ENCODE results near the gene FAM117A.
A peak's percentile ranks its signal among the peaks of the same experiment; 100 is the strongest.

FAM117A gene

DNA sequence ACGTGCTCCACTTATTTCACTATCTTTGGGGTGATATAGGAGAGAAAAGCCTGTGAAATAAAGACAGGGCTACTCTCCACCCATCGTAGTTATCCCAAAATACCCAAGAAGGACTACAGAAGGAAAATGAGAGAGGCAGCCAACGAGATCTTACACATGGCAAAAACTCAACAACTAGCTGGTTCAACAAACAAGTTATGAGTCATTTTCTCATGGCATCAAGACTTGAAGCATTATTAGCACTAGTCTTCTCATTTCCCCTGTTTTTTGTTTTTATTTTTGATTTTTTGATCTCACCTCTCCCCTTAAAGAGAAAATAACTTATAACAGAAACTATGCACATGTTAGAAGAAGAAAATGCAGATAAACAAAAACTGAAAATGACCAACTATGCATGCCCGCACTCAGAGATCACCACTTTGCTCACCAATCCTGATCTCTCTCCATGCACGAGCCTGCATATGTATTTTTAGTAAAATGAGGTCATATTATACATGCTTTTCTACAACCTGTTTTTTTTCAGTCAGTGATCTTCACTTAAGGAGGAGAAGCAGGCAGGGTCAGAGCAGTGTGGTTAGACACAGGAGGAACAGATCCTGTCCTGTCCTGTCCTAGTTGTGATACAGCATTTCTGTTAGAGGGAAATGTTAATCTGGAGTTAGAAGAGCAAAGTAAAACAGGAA is 22.8 kb downstream of the FAM117A start:
- H3K9me3 ChIP-seq (ENCODE audit: control insufficient read depth, low read length) = no peaks in the 10 kb centered on the region
- no peaks in the 10 kb centered on the region for H3K27me3 ChIP-seq (replicated peaks; ENCODE audit: control insufficient read depth, insufficient read depth, low read length, poor library complexity, severe bottlenecking)
- no peaks in the 10 kb centered on the region for H3K36me3 ChIP-seq (ENCODE audit: control insufficient read depth, insufficient read depth, low read length)
- peaks cover 88% of the 10 kb centered on the region for H3K4me1 ChIP-seq (ENCODE audit: control insufficient read depth, insufficient read depth, low read length, poor library complexity, severe bottlenecking)
- H3K27ac ChIP-seq (ENCODE audit: insufficient read depth, low read length, poor library complexity, severe bottlenecking) = peak overlapping the region; percentile 96
- peak overlapping the region; percentile 28 for H3K4me3 ChIP-seq (ENCODE audit: insufficient read depth, low read depth, low read length, poor library complexity, severe bottlenecking)
- no peak for DNase-seq

- peaks cover 76% of the 10 kb centered on the region for H3K4me1 ChIP-seq (ENCODE audit: control insufficient read depth, insufficient read depth, low read length, poor library complexity, severe bottlenecking)
- H3K27ac ChIP-seq (ENCODE audit: insufficient read depth, low read length, poor library complexity, severe bottlenecking) = peak overlapping the region; percentile 96
- no peaks in the 10 kb centered on the region for H3K9me3 ChIP-seq (ENCODE audit: control insufficient read depth, low read length)
- H3K36me3 ChIP-seq (ENCODE audit: control insufficient read depth, insufficient read depth, low read length) = no peaks in the 10 kb centered on the region
- peak; percentile 91 to 97 (median 94) for DNase-seq
- H3K27me3 ChIP-seq (replicated peaks; ENCODE audit: control insufficient read depth, insufficient read depth, low read length, poor library complexity, severe bottlenecking) = no peaks in the 10 kb centered on the region
- peak overlapping the region; percentile 35 for H3K4me3 ChIP-seq (ENCODE audit: insufficient read depth, low read depth, low read length, poor library complexity, severe bottlenecking)
Observed at GRCh38 chr17:49739641-49740271, 24.2 kb downstream of the FAM117A start.

DNA sequence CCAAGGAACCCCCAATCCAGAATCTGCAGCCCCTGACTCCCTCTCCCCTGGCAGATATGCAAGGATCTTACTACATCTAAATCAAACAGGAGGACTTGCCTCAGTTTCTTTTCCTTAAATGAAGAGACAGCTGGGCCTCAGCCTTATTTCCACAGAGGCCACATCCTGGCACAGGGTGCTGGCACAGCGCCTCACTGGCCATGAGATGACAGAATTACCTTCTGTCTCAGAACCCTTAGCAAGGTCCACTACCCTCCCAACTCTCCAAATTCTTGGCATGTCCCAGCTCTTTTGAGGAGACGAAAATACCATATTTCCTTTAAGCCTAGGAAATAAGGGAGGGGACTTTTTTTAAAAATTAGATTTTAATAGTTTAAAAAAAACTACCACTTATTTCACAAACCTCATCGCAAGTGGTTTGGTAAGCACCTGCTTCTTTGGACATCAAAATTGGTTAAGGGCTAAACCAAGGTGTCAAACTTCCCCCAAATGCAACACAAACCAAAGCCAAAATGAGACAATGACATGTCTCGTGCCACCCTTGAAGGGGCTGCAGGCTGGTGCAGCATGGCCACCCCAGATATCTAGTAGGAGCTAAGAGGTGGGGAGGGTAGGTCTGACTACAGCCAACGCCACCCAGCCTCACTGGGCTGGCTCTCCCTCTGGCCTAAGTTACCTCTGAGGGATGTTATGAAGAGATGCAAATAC is 25.3 kb downstream of the FAM117A start:
- peak overlapping the region; percentile 35 for H3K4me3 ChIP-seq (ENCODE audit: insufficient read depth, low read depth, low read length, poor library complexity, severe bottlenecking)
- no peaks in the 10 kb centered on the region for H3K27me3 ChIP-seq (replicated peaks; ENCODE audit: control insufficient read depth, insufficient read depth, low read length, poor library complexity, severe bottlenecking)
- no peaks in the 10 kb centered on the region for H3K9me3 ChIP-seq (ENCODE audit: control insufficient read depth, low read length)
- H3K36me3 ChIP-seq (ENCODE audit: control insufficient read depth, insufficient read depth, low read length) = no peaks in the 10 kb centered on the region
- no peak for DNase-seq
- H3K4me1 ChIP-seq (ENCODE audit: control insufficient read depth, insufficient read depth, low read length, poor library complexity, severe bottlenecking) = peaks cover 67% of the 10 kb centered on the region
- H3K27ac ChIP-seq (ENCODE audit: insufficient read depth, low read length, poor library complexity, severe bottlenecking) = peak overlapping the region; percentile 96

DNA sequence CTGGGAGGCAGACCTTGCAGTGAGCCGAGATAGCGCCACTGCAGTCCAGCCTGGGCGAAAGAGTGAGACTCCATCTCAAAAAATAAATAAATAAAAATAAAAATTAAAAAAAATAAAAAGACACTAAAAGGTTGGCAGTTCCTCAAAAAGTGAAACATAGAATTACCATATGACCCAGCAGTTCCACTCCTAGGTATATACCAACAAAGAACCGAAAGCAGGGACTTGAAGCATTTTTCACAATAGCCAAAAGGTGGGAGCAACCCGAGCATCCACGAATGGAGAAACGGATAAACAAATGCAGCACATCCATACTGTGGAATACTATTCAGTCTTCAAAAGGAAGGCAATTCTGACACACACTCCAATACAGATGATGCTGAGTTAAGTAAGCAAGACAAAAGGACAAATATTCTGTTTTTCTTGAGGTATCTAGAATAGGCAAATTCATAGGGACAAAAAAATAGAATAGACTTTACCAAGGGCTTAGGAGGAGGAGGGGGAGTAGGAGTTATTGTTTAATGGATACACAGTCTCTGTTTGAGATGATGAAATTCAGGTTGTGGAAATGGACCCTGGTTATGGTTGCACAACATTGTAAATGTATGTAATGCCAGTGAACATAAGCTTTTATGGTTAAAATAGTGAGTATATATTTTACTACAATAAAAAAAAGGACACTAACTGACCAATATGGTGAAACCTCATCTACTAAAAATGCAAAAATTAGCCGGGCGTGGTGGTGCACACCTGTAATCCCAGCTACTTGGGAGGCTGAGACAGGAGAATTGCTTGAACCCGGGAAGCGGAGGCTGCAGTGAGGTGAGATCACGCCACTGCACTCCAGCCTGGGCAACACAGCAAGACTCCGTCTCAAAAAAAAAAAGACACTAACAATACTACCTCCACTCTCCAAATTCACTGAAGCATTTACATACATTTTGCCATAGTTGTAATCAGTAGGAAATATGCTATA is 29.1 kb downstream of the FAM117A start:
- H3K27me3 ChIP-seq (replicated peaks; ENCODE audit: control insufficient read depth, insufficient read depth, low read length, poor library complexity, severe bottlenecking) = no peaks in the 10 kb centered on the region
- peaks cover 35% of the 10 kb centered on the region for H3K4me1 ChIP-seq (ENCODE audit: control insufficient read depth, insufficient read depth, low read length, poor library complexity, severe bottlenecking)
- H3K9me3 ChIP-seq (ENCODE audit: control insufficient read depth, low read length) = no peaks in the 10 kb centered on the region
- no peak for DNase-seq
- H3K27ac ChIP-seq (ENCODE audit: insufficient read depth, low read length, poor library complexity, severe bottlenecking) = peak overlapping the region; percentile 57
- no peak overlapping the region for H3K4me3 ChIP-seq (ENCODE audit: insufficient read depth, low read depth, low read length, poor library complexity, severe bottlenecking)
- H3K36me3 ChIP-seq (ENCODE audit: control insufficient read depth, insufficient read depth, low read length) = peaks cover 28% of the 10 kb centered on the region

DNA sequence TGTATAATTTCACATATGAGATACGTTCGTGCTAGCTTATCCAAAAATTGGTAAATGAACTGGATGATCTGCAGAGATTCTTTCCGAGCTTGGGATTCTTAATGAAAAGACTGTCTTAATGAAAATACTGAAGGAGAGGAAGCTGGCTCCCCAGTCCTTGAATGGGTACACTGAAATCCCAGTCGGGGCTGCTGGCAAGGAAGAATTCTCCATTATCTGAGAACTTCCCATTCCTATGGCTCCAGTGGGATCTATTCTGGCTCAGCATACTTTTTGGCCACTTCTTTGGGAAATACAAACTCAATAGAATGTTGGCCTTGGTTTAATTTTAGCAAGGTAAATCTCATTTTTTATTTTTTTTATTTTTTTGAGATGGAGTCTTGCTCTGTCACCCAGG is 32.5 kb downstream of the FAM117A start:
- no peak for DNase-seq
- H3K9me3 ChIP-seq (ENCODE audit: control insufficient read depth, low read length) = no peaks in the 10 kb centered on the region
- H3K4me1 ChIP-seq (ENCODE audit: control insufficient read depth, insufficient read depth, low read length, poor library complexity, severe bottlenecking) = peaks cover 5% of the 10 kb centered on the region
- H3K4me3 ChIP-seq (ENCODE audit: insufficient read depth, low read depth, low read length, poor library complexity, severe bottlenecking) = no peak overlapping the region
- H3K27ac ChIP-seq (ENCODE audit: insufficient read depth, low read length, poor library complexity, severe bottlenecking) = no peak overlapping the region
- no peaks in the 10 kb centered on the region for H3K27me3 ChIP-seq (replicated peaks; ENCODE audit: control insufficient read depth, insufficient read depth, low read length, poor library complexity, severe bottlenecking)
- H3K36me3 ChIP-seq (ENCODE audit: control insufficient read depth, insufficient read depth, low read length) = peaks cover 37% of the 10 kb centered on the region

- H3K4me1 ChIP-seq (ENCODE audit: control insufficient read depth, insufficient read depth, low read length, poor library complexity, severe bottlenecking) = peaks cover 3% of the 10 kb centered on the region
- peaks cover 41% of the 10 kb centered on the region for H3K36me3 ChIP-seq (ENCODE audit: control insufficient read depth, insufficient read depth, low read length)
- no peak for DNase-seq
- peak overlapping the region; percentile 40 for H3K27ac ChIP-seq (ENCODE audit: insufficient read depth, low read length, poor library complexity, severe bottlenecking)
- H3K4me3 ChIP-seq (ENCODE audit: insufficient read depth, low read depth, low read length, poor library complexity, severe bottlenecking) = no peak overlapping the region
- H3K27me3 ChIP-seq (replicated peaks; ENCODE audit: control insufficient read depth, insufficient read depth, low read length, poor library complexity, severe bottlenecking) = no peaks in the 10 kb centered on the region
- no peaks in the 10 kb centered on the region for H3K9me3 ChIP-seq (ENCODE audit: control insufficient read depth, low read length)
Observed at GRCh38 chr17:49730785-49731434, 33.0 kb downstream of the FAM117A start.

GRCh38 chr17:49730078-49730784 is 33.7 kb downstream of the FAM117A start:
- peak overlapping the region; percentile 40 for H3K27ac ChIP-seq (ENCODE audit: insufficient read depth, low read length, poor library complexity, severe bottlenecking)
- H3K27me3 ChIP-seq (replicated peaks; ENCODE audit: control insufficient read depth, insufficient read depth, low read length, poor library complexity, severe bottlenecking) = no peaks in the 10 kb centered on the region
- DNase-seq = no peak
- H3K9me3 ChIP-seq (ENCODE audit: control insufficient read depth, low read length) = no peaks in the 10 kb centered on the region
- H3K36me3 ChIP-seq (ENCODE audit: control insufficient read depth, insufficient read depth, low read length) = peaks cover 48% of the 10 kb centered on the region
- H3K4me3 ChIP-seq (ENCODE audit: insufficient read depth, low read depth, low read length, poor library complexity, severe bottlenecking) = no peak overlapping the region
- peaks cover 3% of the 10 kb centered on the region for H3K4me1 ChIP-seq (ENCODE audit: control insufficient read depth, insufficient read depth, low read length, poor library complexity, severe bottlenecking)

DNA sequence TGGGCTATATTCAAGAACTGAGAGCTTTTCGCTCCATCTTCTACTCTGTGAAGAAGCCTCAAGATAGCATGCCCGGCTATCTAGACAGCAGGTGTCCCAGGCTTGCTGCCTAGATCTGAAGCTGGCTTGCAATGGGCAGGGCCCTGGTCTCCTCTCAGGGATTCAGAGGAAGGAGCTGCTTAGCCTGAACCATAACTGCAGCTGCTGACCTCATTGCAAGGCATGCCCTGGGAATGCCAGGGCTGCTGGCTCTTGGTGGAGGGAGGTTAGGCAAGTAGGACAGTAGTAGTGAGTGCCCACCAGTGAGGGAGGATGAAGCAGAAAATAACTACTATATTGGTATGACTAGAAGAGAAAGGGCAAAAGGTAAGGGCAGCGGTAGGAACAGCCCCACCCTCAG is 34.9 kb downstream of the FAM117A start:
- Histone ChIP-seq H3K4me3 (ENCODE audit: insufficient read depth, low read depth, low read length, poor library complexity, severe bottlenecking) (no peak overlapping the region), H3K27ac (ENCODE audit: insufficient read depth, low read length, poor library complexity, severe bottlenecking) (no peak overlapping the region), H3K9me3 (ENCODE audit: control insufficient read depth, low read length) (no peaks in the 10 kb centered on the region), H3K4me1 (ENCODE audit: control insufficient read depth, insufficient read depth, low read length, poor library complexity, severe bottlenecking) (peaks cover 3% of the 10 kb centered on the region), H3K36me3 (ENCODE audit: control insufficient read depth, insufficient read depth, low read length) (peaks cover 53% of the 10 kb centered on the region), H3K27me3 (replicated peaks; ENCODE audit: control insufficient read depth, insufficient read depth, low read length, poor library complexity, severe bottlenecking) (no peaks in the 10 kb centered on the region)
- no peak for DNase-seq

GRCh38 chr17:49728425-49728824 is 35.5 kb downstream of the FAM117A start:
- Histone ChIP-seq H3K4me1 (ENCODE audit: control insufficient read depth, insufficient read depth, low read length, poor library complexity, severe bottlenecking) (peaks cover 3% of the 10 kb centered on the region), H3K36me3 (ENCODE audit: control insufficient read depth, insufficient read depth, low read length) (peaks cover 59% of the 10 kb centered on the region), H3K4me3 (ENCODE audit: insufficient read depth, low read depth, low read length, poor library complexity, severe bottlenecking) (no peak overlapping the region), H3K27ac (ENCODE audit: insufficient read depth, low read length, poor library complexity, severe bottlenecking) (no peak overlapping the region), H3K27me3 (replicated peaks; ENCODE audit: control insufficient read depth, insufficient read depth, low read length, poor library complexity, severe bottlenecking) (no peaks in the 10 kb centered on the region), H3K9me3 (ENCODE audit: control insufficient read depth, low read length) (no peaks in the 10 kb centered on the region)
- no peak for DNase-seq

All from effector memory CD4-positive, alpha-beta T cell (primary cell).